Measurements from ENCODE around the gene S100B. TPM values are rescaled to one million over a fixed set of nuclear protein-coding genes. Genes with fewer than 3 reads are reported as not detected.

Gene S100B
- total RNA-seq, 2 donors from 2014 or later: 4.5 to 5.8 TPM

DNA sequence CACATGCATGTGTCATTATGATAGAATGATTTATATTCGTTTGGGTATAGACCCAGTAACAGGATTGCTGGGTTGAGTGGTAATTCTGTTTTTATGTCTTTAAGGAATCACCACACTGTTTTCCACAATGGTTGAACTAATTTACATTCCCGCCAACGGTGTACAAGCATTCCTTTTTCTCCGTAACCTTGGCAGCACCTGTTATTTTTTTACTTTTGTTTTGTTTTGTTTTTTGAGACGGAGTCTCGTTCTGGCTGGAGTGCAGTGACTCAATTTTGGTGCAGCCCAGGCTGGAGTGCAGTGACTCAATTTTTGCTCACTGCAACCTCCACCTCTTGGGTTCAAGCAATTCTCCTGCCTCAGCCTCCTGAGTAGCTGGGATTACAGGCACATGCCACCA, 8.5 kb upstream of the S100B start:
- DNase-seq (ENCODE audit: low spot score): no peak
- Histone ChIP-seq H3K9me3 (peaks cover 0 to 10% of the 10 kb centered on the region in 2 donors), H3K4me1 (no peaks in the 10 kb centered on the region), H3K27ac (no peak overlapping the region), H3K36me3 (no peaks in the 10 kb centered on the region), H3K4me3 (no peak overlapping the region), H3K27me3 (no peaks in the 10 kb centered on the region)
- TF ChIP-seq, protein P1, sequence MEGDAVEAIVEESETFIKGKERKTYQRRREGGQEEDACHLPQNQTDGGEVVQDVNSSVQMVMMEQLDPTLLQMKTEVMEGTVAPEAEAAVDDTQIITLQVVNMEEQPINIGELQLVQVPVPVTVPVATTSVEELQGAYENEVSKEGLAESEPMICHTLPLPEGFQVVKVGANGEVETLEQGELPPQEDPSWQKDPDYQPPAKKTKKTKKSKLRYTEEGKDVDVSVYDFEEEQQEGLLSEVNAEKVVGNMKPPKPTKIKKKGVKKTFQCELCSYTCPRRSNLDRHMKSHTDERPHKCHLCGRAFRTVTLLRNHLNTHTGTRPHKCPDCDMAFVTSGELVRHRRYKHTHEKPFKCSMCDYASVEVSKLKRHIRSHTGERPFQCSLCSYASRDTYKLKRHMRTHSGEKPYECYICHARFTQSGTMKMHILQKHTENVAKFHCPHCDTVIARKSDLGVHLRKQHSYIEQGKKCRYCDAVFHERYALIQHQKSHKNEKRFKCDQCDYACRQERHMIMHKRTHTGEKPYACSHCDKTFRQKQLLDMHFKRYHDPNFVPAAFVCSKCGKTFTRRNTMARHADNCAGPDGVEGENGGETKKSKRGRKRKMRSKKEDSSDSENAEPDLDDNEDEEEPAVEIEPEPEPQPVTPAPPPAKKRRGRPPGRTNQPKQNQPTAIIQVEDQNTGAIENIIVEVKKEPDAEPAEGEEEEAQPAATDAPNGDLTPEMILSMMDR (IDR thresholded peaks at IDR 0.05): no peak

DNA sequence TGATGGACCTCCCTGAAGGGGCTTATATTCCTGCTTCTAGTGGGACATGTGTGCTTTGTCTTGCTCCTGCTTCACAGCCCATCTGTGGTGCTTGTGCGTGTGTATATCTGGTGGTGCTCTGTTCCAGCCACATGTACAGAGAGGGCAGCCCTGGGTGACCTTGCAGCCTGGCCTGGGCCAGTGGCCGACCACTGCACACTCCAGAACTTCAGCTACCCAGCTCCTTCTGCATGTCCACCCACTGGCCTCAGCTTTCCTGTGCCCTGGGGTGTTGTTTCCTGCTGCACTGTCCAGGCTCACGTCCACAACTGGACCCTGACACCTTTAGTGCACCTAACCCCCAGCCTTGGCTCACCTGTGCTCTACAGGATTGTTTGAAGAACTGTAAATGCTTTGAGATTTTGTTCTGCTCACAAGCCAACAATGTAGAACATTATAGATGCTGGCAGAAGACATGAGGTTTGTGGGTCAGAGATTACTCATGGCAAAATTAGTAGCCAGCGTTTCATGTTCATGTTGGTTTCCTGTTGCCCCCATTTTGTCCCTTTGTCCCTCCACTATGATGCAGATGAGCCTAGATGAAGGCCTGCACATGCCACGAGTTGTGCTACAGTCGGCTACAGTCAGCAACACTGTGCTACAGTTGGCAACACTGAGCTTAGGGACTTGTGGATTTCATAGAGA, 5.3 kb upstream of the S100B start:
- Histone ChIP-seq H3K27ac (no peak overlapping the region), H3K4me3 (no peak overlapping the region), H3K36me3 (no peaks in the 10 kb centered on the region), H3K9me3 (peaks cover 0 to 10% of the 10 kb centered on the region in 2 donors), H3K27me3 (no peaks in the 10 kb centered on the region), H3K4me1 (no peaks in the 10 kb centered on the region)
- TF ChIP-seq, protein P1 (IDR thresholded peaks at IDR 0.05): no peak
- no peak for DNase-seq (ENCODE audit: low spot score)

DNA sequence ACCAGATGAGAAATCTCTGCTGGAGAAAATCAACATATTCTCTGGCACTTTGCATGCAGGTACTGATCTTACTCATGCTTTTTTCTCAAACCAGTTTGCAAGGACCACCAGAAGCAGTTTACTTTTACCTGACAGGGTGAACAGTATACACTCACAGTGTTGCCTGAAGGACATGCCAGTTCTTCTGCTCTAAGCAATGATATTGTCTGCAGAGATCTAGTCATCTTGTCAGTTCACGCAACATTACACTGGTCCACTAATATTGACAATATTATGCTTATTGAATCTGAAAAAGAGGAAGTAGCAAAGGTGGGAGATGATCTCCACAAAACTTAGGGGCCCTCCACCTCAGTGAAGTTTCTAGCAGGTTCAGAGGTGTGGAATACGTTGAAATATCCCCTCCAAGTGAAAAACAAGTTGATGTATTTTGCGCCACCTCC, 3.8 kb upstream of the S100B start:
- no peaks in the 10 kb centered on the region for H3K27me3 ChIP-seq
- TF ChIP-seq, protein P1 (IDR thresholded peaks at IDR 0.05): no peak

DNA sequence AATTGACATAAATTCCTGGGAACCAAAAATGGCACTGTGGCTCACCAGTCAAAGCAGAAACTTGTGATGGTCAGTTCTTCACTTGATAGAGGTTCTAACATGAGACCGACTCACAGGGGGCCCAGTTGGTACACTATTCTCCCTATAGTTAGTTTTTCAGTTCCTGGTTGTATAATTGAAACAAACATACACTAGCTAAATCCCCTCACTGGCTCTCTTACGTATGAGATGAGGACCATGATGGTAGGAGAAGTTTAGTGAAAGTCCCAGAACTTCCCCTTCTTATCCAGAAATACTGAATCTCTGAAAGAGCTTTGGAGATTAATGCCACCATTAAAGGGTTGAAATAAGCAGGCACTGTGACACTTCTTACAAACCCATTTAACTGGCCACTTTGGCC, 2.8 kb upstream of the S100B start:
- TF ChIP-seq, protein P1 (IDR thresholded peaks at IDR 0.05): no peak

More for the DNA sequence above, 3.8 kb upstream of the S100B start:
- Histone ChIP-seq H3K4me1 (no peaks in the 10 kb centered on the region), H3K36me3 (no peaks in the 10 kb centered on the region), H3K9me3 (peaks cover 0 to 10% of the 10 kb centered on the region in 2 donors), H3K4me3 (no peak overlapping the region), H3K27ac (no peak overlapping the region)
- DNase-seq (ENCODE audit: low spot score): no peak

DNA sequence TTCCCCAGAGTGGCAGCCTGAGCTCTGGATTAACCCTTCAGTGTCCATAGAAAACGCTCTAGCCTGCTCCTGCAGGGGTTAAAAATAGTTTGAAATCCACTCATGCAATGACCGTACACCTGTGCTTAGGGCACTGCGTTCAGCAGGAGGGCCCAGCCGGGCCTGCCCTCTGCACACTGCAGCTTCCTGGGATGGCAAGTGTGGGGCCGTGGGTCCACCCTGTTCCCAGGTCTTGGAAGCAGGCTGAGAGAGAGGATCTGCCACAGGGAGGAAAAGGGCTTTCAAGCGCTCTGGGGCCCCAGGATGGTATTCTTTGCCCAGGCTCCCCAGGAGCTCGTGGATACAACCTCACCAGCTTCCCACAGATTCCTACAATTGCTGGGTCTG, 1.5 kb upstream of the S100B start:
- Histone ChIP-seq H3K9me3 (peaks cover 0 to 10% of the 10 kb centered on the region in 2 donors), H3K27ac (no peak overlapping the region), H3K36me3 (no peaks in the 10 kb centered on the region), H3K4me1 (no peaks in the 10 kb centered on the region), H3K4me3 (no peak overlapping the region), H3K27me3 (no peaks in the 10 kb centered on the region)
- no peak for DNase-seq (ENCODE audit: low spot score)
- TF ChIP-seq, protein P1 (IDR thresholded peaks at IDR 0.05): no peak

More for the DNA sequence above, 2.8 kb upstream of the S100B start:
- H3K27me3 ChIP-seq: no peaks in the 10 kb centered on the region
- no peaks in the 10 kb centered on the region for H3K4me1 ChIP-seq
- H3K9me3 ChIP-seq: peaks cover 0 to 10% of the 10 kb centered on the region in 2 donors
- H3K36me3 ChIP-seq: no peaks in the 10 kb centered on the region
- H3K4me3 ChIP-seq: no peak overlapping the region
- no peak overlapping the region for H3K27ac ChIP-seq
- no peak for DNase-seq (ENCODE audit: low spot score)
